Trophoblast cell (in vitro differentiated cells and primary cell): ENCODE measurements around the gene NPLOC4.

ENCODE experiments used
- DNase-seq, 2 donors: peaks; one replicate each; pipeline ENCODE4 v3.0.0-alpha.2; 2016
- H2AFZ ChIP-seq: 2 replicates; pipeline ENCODE4 v1.6.1; 2013; ENCODE audit warnings: low read length, moderate library complexity, mild to moderate bottlenecking; ENCODE audit not compliant: insufficient read depth, poor library complexity
- H2AK5ac ChIP-seq: 2 replicates; pipeline ENCODE4 v1.6.1; 2013; ENCODE audit warnings: mild to moderate bottlenecking, low read length
- H2BK120ac ChIP-seq: 2 replicates; pipeline ENCODE4 v1.6.1; 2013; ENCODE audit warnings: low read length, mild to moderate bottlenecking, moderate library complexity; ENCODE audit not compliant: insufficient read depth, poor library complexity
- H2BK12ac ChIP-seq: 2 replicates; pipeline ENCODE4 v1.6.1; 2013; ENCODE audit warnings: mild to moderate bottlenecking, low read length, moderate library complexity
- H2BK5ac ChIP-seq: 2 replicates; pipeline ENCODE4 v1.6.1; 2013; ENCODE audit warnings: low read length, low read depth, moderate library complexity, mild to moderate bottlenecking; ENCODE audit not compliant: poor library complexity
- H3K14ac ChIP-seq: 2 replicates; pipeline ENCODE4 v1.6.1; 2013; ENCODE audit warnings: mild to moderate bottlenecking, low read length
- H3K18ac ChIP-seq: 2 replicates; pipeline ENCODE4 v1.6.1; 2013; ENCODE audit warnings: mild to moderate bottlenecking, low read length
- H3K23ac ChIP-seq: 2 replicates; pipeline ENCODE4 v1.6.1; 2013; ENCODE audit warnings: low read length
- H3K27ac ChIP-seq: 2 replicates; pipeline ENCODE4 v1.5.1; 2013; ENCODE audit warnings: low read depth, mild to moderate bottlenecking, inconsistent platforms, low read length, moderate library complexity
- H3K27me3 ChIP-seq: 2 replicates; pipeline ENCODE4 v1.6.1; 2013; ENCODE audit warnings: inconsistent platforms, mild to moderate bottlenecking, low read length, moderate library complexity; ENCODE audit not compliant: insufficient read depth
- H3K36me3 ChIP-seq, 2 experiments: 1 replicate in 1 of 2; 2 replicates in 1 of 2; pipeline ENCODE4 v1.6.1; 2013; ENCODE audit warnings: low read length in 2 of 2, mild to moderate bottlenecking in 2 of 2, moderate library complexity in 1 of 2; ENCODE audit not compliant: insufficient read depth in 2 of 2, control insufficient read depth in 1 of 2
- H3K4ac ChIP-seq: 2 replicates; pipeline ENCODE4 v1.6.1; 2013; ENCODE audit warnings: low read depth, mild to moderate bottlenecking, low read length, moderate library complexity
- H3K4me1 ChIP-seq, 2 experiments: 1 replicate in 1 of 2; 2 replicates in 1 of 2; pipeline ENCODE4 v1.6.1; 2013; ENCODE audit warnings: low read length in 2 of 2, mild to moderate bottlenecking in 2 of 2, moderate library complexity in 1 of 2; ENCODE audit not compliant: insufficient read depth in 2 of 2, control insufficient read depth in 1 of 2
- H3K4me2 ChIP-seq: 2 replicates; pipeline ENCODE4 v1.6.1; 2013; ENCODE audit warnings: inconsistent platforms, mild to moderate bottlenecking, low read length, moderate library complexity
- H3K4me3 ChIP-seq: 2 replicates; pipeline ENCODE4 v1.5.1; 2013; ENCODE audit warnings: mild to moderate bottlenecking, low read depth, low read length, inconsistent platforms
- H3K79me1 ChIP-seq: one replicate; pipeline ENCODE4 v1.6.1; 2013; ENCODE audit warnings: low read length
- H3K79me2 ChIP-seq: 2 replicates; pipeline ENCODE4 v1.6.1; 2013; ENCODE audit warnings: low read length, mild to moderate bottlenecking; ENCODE audit not compliant: control insufficient read depth, insufficient read depth, poor library complexity
- H3K9ac ChIP-seq: 2 replicates; pipeline ENCODE4 v1.6.1; 2013; ENCODE audit warnings: mild to moderate bottlenecking, low read length
- H3K9me3 ChIP-seq: 2 replicates; pipeline ENCODE4 v1.6.1; 2013; ENCODE audit warnings: low read depth, mild to moderate bottlenecking, control low read depth, inconsistent platforms, low read length; ENCODE audit not compliant: insufficient read depth
- H4K12ac ChIP-seq: 2 replicates; pipeline ENCODE4 v1.6.1; 2013; ENCODE audit warnings: low read depth, mild to moderate bottlenecking, low read length, moderate library complexity
- H4K8ac ChIP-seq: 2 replicates; pipeline ENCODE4 v1.6.1; 2013; ENCODE audit warnings: low read depth, mild to moderate bottlenecking, low read length, moderate library complexity
- H4K91ac ChIP-seq: one replicate; pipeline ENCODE4 v1.6.1; 2013; ENCODE audit warnings: low read depth, mild to moderate bottlenecking, low read length, moderate library complexity
- WGBS: extraction: QIAGEN DNeasy Blood & Tissue Kit; methylation state at CpG from one replicate; pipeline ENCODE4 v1.1.7; 2013; ENCODE audit warnings: missing lambda C conversion rate; ENCODE audit not compliant: insufficient read length, insufficient coverage; ENCODE audit errors: extremely low coverage; 5-methylcytosine and 5-hydroxymethylcytosine counted together

NPLOC4 gene

DNA sequence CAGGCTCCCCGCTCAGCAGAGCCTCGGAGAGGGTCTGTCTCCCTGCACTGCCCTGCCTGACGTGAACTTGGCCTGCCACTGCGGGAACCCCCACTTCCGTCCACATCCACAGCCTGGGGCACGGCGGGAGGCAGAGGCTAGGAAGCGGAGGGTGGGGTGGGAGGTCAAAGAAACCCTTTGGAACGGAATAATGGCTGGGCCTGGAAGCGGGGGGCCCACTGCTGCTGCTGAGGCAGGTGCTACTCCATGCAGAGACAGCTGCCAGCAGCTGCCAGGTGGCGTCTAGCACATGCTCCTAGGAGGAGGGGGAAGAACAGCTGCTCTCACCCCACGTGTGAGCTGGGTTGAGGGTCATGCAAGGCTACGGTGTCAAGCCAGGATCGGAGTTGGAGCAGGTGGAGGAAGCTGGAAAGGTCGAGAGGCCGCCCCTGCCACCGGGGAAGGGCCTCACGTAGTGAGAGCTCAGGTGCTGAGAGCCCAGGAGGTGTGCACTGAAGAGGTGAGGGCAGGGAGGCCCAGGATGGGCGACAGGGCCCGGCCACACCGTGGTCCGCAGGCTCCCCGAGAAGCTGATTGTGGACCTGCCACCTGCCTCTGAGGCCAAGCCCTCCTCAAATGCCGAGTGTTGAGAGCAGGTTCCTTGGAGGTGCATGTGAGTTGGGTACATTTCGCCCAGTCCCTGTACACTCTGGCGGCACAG, 98.9 kb downstream of the NPLOC4 start:
- no peak overlapping the region for H2AK5ac ChIP-seq
- H3K4ac ChIP-seq: no peak overlapping the region
- H3K36me3 ChIP-seq: peaks cover 25 to 28% of the 10 kb centered on the region in 2 experiments
- H3K4me3 ChIP-seq: peak overlapping the region; percentile 10
- WGBS: no CpG with 5 or more reads among the region's 26 CpGs
- peaks cover 10% of the 10 kb centered on the region for H3K27me3 ChIP-seq
- H2AFZ ChIP-seq: no peak overlapping the region
- peaks cover 0 to 1% of the 10 kb centered on the region in 2 experiments for H3K4me1 ChIP-seq
- H3K23ac ChIP-seq: no peak overlapping the region
- no peak overlapping the region for H4K8ac ChIP-seq
- H2BK5ac ChIP-seq: no peak overlapping the region
- H4K91ac ChIP-seq: no peak overlapping the region
- no peak overlapping the region for H3K4me2 ChIP-seq
- no peak for DNase-seq
- no peak overlapping the region for H3K18ac ChIP-seq
- no peak overlapping the region for H2BK120ac ChIP-seq
- peaks cover 8% of the 10 kb centered on the region for H3K9me3 ChIP-seq
- H3K9ac ChIP-seq: no peak overlapping the region
- H3K14ac ChIP-seq: no peak overlapping the region
- H3K27ac ChIP-seq: no peak overlapping the region
- H3K79me2 ChIP-seq: no peaks in the 10 kb centered on the region
- no peaks in the 10 kb centered on the region for H3K79me1 ChIP-seq
- no peak overlapping the region for H4K12ac ChIP-seq
- no peak overlapping the region for H2BK12ac ChIP-seq

DNA sequence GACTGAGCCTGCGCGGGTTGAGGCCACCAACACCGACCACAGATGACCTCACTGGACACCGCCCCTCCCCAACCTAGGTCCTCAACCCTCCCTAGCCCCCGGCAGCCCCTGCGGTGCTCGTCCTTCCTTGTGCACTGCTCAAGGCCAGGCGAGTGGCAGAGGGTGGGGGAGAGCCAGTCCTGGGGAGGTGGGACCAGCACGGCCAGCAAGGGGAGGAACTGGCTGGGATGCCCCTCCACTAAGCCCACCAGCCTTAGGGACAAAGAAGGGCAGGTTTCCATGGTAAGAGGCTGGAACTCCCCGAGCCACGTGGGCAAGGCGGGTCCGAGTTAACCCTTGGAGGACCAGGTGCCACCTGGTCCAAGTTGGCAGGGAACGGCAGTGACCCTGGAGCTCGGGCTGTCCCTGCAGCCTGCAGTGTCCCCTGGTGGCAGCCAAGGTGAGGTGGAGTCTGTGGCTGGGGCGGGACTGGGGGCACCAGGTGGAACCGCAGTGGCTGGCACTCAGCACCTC, 99.5 kb downstream of the NPLOC4 start:
- Histone ChIP-seq H2AK5ac (no peak overlapping the region), H3K79me1 (no peaks in the 10 kb centered on the region), H2BK5ac (no peak overlapping the region), H3K79me2 (no peaks in the 10 kb centered on the region), H3K14ac (no peak overlapping the region), H4K91ac (no peak overlapping the region), H3K4ac (no peak overlapping the region), H3K4me3 (no peak overlapping the region), H2BK120ac (no peak overlapping the region), H3K23ac (no peak overlapping the region), H2BK12ac (no peak overlapping the region), H3K4me1 (peaks cover 0 to 1% of the 10 kb centered on the region in 2 experiments), H3K27ac (no peak overlapping the region), H3K18ac (no peak overlapping the region), H3K27me3 (peaks cover 10% of the 10 kb centered on the region), H3K9ac (no peak overlapping the region), H3K4me2 (no peak overlapping the region), H4K12ac (no peak overlapping the region), H3K9me3 (peaks cover 8% of the 10 kb centered on the region), H2AFZ (no peak overlapping the region), H3K36me3 (peaks cover 20 to 24% of the 10 kb centered on the region in 2 experiments), H4K8ac (no peak overlapping the region)
- DNase-seq: peak in 1 of 2 donors; percentile 44
- WGBS: no CpG with 5 or more reads among the region's 17 CpGs

DNA sequence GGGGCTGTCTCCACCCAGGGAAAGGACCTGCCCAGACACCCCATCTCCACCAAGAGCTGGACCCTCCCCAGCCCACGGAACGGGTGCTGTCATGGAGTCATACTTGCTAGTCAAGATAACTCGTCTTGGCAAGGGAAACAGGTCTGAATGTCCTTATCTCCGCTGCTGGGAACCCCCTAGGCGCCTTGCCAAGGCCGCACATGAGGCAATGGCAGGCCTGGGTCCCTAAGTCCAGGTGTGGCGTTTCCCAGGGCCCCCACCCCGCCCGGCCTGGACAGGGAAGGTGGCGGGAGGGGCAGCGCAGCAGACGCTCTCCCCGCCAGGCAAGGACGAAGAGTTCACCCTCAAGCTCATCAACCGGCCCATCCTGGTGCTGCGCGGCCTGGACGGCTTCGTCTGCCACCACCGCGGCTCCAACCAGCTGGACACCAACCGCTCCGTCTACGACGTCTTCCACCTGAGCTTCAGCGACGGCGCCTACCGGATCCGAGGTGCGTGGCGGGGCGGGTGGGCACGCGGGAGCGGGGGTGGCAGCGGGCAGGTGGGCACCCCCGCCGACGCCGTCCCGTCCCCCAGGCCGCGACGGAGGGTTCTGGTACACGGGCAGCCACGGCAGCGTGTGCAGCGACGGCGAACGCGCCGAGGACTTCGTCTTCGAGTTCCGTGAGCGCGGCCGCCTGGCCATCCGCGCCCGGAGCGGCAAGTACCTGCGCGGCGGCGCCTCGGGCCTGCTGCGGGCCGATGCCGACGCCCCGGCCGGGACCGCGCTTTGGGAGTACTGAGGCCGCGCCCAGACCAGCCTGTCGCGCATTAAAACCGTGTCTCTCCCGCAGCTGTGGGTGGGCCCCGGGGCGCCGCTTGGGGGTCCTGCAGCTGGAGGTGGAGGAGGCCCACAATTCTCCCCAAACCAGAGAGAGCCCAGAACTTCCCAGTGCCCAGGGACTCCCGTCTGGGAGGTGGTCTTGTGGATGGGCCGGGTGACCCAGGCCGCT, 100.3 kb downstream of the NPLOC4 start:
- DNase-seq: peak in 1 of 2 donors; percentile 41
- Histone ChIP-seq H3K79me2 (no peaks in the 10 kb centered on the region), H3K4ac (no peak overlapping the region), H2BK12ac (no peak overlapping the region), H3K4me3 (no peak overlapping the region), H3K36me3 (peaks cover 18 to 21% of the 10 kb centered on the region in 2 experiments), H3K4me2 (no peak overlapping the region), H3K14ac (no peak overlapping the region), H3K27me3 (peaks cover 10% of the 10 kb centered on the region), H3K18ac (no peak overlapping the region), H3K27ac (no peak overlapping the region), H3K79me1 (no peaks in the 10 kb centered on the region), H3K23ac (no peak overlapping the region), H4K12ac (no peak overlapping the region), H3K9me3 (peaks cover 8% of the 10 kb centered on the region), H2AFZ (no peak overlapping the region), H2BK120ac (no peak overlapping the region), H4K91ac (no peak overlapping the region), H3K9ac (no peak overlapping the region), H2BK5ac (no peak overlapping the region), H2AK5ac (no peak overlapping the region), H3K4me1 (peaks cover 0 to 1% of the 10 kb centered on the region in 2 experiments), H4K8ac (no peak overlapping the region)
- WGBS: no CpG with 5 or more reads among the region's 89 CpGs

DNA sequence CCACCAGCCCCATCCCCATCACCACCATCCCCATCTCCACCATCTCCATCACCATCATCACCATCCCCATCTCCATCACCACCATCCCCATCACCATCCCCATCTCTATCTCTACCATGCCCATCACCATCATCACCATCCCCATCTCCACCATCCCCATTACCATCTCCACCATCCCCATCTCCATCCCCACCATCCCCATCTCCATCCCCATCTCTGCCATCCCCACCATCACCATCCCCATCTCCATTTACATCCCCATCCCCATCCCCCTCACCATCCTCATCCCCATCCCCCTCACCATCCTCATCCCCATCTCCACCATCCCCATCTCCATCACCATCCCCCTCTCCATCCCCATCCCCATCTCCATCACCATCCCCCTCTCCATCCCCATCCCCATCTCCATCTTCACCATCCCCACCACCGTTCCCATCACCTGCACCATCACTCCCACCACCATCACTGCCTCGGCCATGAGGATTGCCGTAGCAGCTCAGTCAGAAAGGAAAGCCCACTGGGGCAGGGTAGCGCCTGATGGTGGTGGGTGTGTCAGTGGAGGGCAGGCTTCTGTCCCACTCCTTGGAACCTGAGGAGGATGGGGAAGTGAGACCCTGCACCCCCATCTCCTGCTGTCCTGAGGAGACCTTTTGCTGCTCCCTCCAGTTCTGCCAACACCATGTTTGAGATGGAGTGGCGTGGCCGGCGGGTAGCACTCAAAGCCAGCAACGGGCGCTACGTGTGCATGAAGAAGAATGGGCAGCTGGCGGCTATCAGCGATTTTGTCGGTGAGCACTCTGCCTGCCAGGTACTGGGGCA, 101.2 kb downstream of the NPLOC4 start:
- Histone ChIP-seq H3K4ac (no peak overlapping the region), H4K91ac (no peak overlapping the region), H2BK120ac (no peak overlapping the region), H3K23ac (no peak overlapping the region), H4K8ac (no peak overlapping the region), H3K14ac (no peak overlapping the region), H2BK5ac (no peak overlapping the region), H3K4me2 (no peak overlapping the region), H3K9me3 (peaks cover 15% of the 10 kb centered on the region), H3K27me3 (peaks cover 10% of the 10 kb centered on the region), H4K12ac (no peak overlapping the region), H2AFZ (no peak overlapping the region), H3K36me3 (peaks cover 10 to 12% of the 10 kb centered on the region in 2 experiments), H3K18ac (no peak overlapping the region), H3K4me1 (peaks cover 0 to 1% of the 10 kb centered on the region in 2 experiments), H3K79me1 (no peaks in the 10 kb centered on the region), H3K9ac (no peak overlapping the region), H2BK12ac (no peak overlapping the region), H3K4me3 (no peak overlapping the region), H2AK5ac (no peak overlapping the region), H3K27ac (no peak overlapping the region), H3K79me2 (no peaks in the 10 kb centered on the region)
- WGBS: no CpG with 5 or more reads among the region's 13 CpGs
- no peak for DNase-seq
